ENCODE measurements around the gene ANO1.
"Not testable (repeated sequence)": the region's sequence is repeated elsewhere in the genome, so short reads cannot be mapped to it uniquely, and the experiment has no call there.

The ANO1 gene

GRCh38 chr11:70194792-70195791 is 117.0 kb downstream of the ANO1 start:
- FAIRE-seq = no peak

DNA sequence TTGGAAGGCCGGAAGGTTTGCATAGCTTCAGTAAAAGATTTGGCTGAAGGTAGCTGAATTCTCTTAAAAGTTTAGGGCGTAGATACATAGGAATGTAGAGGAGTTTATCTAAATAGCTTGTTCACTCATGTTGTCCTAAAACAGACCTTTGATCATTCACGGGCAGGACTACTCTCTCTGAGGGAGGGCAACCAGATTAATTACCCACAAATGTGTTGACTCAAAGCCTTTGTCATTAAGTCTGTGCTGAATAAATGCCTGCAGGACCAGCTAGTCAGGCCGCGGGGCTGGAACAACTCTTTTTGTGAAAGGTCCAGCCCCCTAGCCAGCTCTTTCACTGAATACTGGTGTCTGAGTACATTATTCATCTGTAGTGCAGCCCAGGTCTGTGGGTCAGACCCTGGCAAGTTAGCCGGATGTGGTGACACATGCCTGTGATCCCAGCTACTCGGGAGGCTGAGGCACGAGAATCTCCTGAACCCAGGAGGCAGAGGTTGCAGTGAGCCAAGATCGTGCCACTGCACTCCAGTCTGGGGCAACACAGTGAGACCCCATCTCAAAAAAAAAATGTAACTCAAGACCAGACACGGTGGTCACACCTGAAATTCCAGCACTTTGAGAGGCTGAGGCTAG is 122.2 kb downstream of the ANO1 start:
- no peak for FAIRE-seq

GRCh38 chr11:70201047-70201446 is 122.9 kb downstream of the ANO1 start:
- not testable (repeated sequence) for FAIRE-seq

DNA sequence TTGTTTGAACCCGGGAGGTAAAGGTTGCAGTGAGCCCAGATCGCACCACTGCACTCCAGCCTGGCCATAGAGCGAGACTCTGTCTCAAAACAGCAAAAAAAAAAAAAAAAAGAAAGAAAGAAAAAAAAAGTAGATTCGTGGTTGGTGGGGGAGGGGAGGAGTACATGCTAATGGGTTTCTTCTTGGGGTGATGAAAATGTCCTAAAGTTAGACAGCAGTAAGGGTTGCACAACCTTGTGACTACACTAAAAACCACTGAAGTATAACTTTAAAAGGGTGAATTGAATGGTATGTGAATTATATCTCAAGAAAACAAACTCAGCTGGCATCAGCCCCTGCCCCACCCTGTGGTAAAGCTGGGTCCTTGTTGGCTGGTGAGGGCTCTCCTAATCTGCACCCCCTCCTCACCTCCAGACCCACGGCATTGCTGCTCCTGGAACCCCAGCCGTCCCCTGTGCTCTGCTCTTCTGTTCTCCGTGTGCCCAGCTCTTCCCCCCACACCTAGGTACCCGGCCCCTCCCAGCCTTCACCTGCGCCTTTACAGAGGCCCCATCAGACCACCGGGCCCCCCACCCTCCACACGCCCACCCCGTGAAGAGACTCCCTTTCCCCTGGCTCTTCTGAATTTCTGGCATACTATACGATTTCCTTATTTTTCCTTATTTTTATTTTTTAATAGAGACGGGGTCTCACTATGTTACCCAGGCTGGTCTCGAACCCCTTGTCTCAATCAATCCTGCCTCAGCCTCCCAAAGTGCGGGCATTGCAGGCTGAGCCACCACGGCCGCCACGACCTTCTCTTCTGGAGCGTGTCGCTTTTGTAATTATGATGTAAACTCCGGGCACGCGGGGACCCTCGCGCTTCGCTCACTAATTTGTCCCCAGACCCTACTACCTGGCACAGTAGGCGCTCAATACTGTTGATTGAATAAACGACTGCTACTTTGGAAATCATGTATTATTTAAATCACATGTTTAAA is 124.1 kb downstream of the ANO1 start:
- FAIRE-seq = no peak

- FAIRE-seq = no peak
Observed at GRCh38 chr11:70202920-70203750, 125.0 kb downstream of the ANO1 start, which contains the start of gene FADD. Gene FADD, plus strand, starts transcription at chr11:70203296. Its CDS starts 164 bp downstream, at chr11:70203460.

GRCh38 chr11:70203751-70204465 is 125.8 kb downstream of the ANO1 start:
- no peak for FAIRE-seq

- FAIRE-seq = no peak
Observed at GRCh38 chr11:70204466-70204799, 126.3 kb downstream of the ANO1 start.

GRCh38 chr11:70205049-70205725 is 127.1 kb downstream of the ANO1 start:
- no peak for FAIRE-seq

DNA sequence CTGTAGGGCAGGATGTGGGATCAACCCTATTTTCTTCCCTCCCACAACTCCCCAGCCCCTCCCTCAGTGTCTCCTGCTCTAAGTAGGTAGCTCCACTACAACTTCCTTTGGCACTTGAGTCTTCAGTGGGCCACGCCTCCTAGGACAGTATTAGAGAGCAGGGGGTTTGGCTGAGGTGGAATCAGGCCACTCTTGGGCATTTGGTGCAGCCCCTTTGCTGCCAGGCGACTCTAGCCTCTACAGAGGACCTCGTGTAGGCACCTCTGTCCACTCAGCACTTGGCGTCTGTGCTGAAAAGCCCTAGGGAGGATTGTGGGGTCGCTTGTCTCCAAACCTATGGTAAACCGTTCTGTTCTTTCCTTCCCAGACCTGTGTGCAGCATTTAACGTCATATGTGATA is 127.6 kb downstream of the ANO1 start:
- no peak for FAIRE-seq

DNA sequence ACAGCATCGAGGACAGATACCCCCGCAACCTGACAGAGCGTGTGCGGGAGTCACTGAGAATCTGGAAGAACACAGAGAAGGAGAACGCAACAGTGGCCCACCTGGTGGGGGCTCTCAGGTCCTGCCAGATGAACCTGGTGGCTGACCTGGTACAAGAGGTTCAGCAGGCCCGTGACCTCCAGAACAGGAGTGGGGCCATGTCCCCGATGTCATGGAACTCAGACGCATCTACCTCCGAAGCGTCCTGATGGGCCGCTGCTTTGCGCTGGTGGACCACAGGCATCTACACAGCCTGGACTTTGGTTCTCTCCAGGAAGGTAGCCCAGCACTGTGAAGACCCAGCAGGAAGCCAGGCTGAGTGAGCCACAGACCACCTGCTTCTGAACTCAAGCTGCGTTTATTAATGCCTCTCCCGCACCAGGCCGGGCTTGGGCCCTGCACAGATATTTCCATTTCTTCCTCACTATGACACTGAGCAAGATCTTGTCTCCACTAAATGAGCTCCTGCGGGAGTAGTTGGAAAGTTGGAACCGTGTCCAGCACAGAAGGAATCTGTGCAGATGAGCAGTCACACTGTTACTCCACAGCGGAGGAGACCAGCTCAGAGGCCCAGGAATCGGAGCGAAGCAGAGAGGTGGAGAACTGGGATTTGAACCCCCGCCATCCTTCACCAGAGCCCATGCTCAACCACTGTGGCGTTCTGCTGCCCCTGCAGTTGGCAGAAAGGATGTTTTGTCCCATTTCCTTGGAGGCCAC is 128.3 kb downstream of the ANO1 start:
- no peak for FAIRE-seq

GRCh38 chr11:70206982-70207376 is 128.9 kb downstream of the ANO1 start:
- FAIRE-seq = no peak

- no peak for FAIRE-seq
Observed at GRCh38 chr11:70207531-70208131, 129.5 kb downstream of the ANO1 start.

DNA sequence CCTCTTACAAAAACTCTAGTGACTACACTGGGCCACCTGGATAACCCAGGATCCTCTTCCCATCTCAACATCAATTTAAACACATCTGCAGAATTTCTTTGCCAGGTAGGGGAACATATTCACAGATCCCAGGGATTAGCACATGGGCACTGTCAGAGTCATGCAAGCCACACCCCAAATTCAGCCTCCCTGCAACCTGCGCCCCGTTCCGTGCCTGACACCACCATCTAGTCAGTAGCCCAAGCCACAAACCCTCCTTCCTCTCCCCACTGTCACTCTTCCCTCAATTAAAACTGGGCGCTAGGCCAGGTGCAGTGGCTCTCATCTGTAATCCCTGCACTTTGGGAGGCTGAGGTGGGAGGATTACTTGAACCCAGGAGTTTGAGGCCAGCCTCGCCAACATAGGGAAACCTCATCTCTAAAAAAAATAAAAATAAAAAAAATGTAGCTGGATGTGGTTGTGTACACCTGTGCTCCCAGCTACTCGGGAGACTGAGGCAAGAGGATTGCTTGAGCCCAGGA is 131.3 kb downstream of the ANO1 start:
- no peak for FAIRE-seq

DNA sequence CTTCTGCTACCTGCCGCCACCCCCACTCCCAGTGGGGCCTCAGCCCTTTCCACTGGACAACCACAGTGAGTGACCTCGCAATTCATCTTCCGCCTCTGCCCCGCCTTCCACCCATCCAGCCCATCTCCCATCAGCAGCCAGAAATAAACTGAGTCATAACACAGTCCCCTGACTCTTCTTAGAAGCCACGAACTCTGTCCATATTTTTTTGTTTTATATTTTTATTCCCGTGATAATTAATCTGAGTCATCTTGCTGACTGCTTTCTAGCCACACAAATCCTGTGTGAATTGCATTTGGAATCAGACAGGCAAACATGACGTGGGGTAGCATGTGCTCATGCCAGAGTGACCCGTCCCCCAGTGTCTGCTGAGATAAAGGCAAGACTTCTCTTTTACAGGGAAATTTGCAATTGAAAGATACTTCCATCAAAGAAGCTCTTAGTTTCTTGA is 132.0 kb downstream of the ANO1 start:
- FAIRE-seq = no peak

DNA sequence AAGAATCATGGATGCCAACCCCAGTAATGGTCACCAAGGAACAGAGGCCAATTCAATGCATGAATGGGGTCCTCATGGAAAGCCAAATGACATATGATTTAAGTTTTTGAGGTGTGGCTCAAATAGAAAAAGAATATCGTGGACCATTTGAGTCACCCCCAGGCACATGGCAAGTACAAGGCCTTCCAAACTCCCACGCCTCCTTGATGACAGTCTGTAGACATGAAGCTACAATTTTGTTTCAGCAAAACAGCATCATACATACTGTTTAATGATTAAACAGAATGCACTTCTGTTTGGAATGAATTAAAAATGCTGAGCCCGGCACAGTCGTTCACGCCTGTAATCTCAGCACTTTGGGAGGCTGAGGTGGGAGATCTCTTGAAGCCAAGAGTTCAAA is 132.4 kb downstream of the ANO1 start:
- no peak for FAIRE-seq

DNA sequence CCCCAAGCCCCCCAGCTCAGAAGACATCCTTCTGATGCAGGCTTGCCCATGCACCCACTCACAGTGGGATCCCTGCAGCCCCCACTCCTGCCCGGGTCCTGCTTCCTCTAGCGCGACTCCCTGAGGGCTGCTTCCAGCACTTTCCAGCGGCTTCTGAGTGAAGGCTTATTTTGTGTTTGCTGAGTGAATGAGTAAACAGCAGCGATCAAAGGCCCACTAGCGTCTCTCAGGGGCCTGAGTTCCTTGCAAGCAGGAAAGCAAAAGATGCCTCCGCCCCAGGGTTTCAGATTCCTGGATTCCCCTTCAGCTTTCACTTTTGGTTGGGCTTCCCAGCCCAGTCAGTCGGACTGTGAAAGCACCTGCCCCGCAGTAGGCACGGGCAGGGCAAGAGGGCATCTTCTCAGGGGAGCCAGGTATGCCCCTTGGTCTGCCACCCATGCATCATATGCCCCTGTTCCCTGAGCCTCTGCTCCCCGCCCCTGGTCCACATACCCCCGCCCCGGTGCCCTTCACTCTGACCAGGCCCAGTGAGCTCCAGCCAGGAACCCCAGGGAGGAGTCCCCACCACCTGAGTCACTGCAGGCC is 134.2 kb downstream of the ANO1 start:
- no peak for FAIRE-seq

DNA sequence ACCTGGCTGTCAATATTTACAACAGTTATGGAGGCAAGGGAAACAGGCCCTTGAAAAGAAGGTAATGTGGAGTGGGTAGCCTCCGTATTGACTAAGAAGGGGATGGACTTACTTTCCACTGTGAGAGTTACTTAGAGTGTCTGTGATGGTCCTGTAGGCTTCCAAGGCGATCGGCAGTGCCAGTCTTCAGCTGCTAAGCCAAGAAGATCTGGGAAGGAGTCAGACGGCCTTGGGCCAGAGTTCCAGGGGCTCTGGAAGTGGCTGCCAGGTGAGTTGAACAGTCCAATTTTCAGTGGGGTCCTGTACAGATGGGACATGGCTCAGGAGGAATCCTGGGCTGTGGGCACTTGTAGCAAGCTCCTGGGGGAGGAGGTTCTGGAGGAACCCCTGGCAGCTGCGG is 139.3 kb downstream of the ANO1 start:
- not testable (repeated sequence) for FAIRE-seq

DNA sequence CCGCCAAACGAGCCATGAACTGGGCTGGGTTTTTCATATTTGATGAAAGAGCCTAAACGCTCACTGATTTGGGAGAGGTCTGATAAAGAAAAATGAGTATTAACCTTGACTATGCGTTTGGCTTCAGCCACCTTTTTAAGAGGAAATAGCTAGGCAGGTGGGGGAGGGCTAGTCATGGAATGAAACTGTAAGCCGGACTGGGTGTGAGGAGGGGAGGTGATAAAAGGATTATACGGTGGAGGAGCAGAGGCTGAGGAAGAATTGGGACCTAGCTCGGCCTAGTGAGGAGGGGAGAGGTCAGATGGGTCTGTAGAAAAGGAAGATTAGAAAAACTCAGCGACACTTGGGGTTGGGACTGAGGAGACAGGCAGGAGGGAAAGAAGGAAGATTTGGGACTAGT is 140.0 kb downstream of the ANO1 start:
- FAIRE-seq = not testable (repeated sequence)

- no peak for FAIRE-seq
Observed at GRCh38 chr11:70220136-70220535, 142.0 kb downstream of the ANO1 start.
